Mucosa of rectum (tissue), 2 donors: ENCODE results near the gene KRT9.

Experiments
- H3K27ac ChIP-seq, 2 donors: one replicate each; pipeline ENCODE4 v1.7.0; 2013; ENCODE audit warnings: inconsistent platforms in 2 of 2, low read depth in 2 of 2, low read length in 2 of 2
- H3K27me3 ChIP-seq, 2 donors: one replicate each; pipeline ENCODE4 v1.7.0; 2013; ENCODE audit warnings: low read length in 2 of 2; ENCODE audit not compliant: control insufficient read depth in 2 of 2, insufficient read depth in 2 of 2
- H3K36me3 ChIP-seq, 2 donors: one replicate each; pipeline ENCODE4 v1.7.0; 2013; ENCODE audit warnings: low read length in 2 of 2; ENCODE audit not compliant: control insufficient read depth in 2 of 2, insufficient read depth in 2 of 2
- H3K4me1 ChIP-seq, 2 donors: one replicate each; pipeline ENCODE4 v1.7.0; 2013; ENCODE audit warnings: low read length in 2 of 2, mild to moderate bottlenecking in 1 of 2; ENCODE audit not compliant: control insufficient read depth in 2 of 2, insufficient read depth in 2 of 2
- H3K4me3 ChIP-seq, 2 donors: one replicate each; pipeline ENCODE4 v1.7.0; 2013; ENCODE audit warnings: low read length in 2 of 2
- H3K9ac ChIP-seq, 2 donors: one replicate each; pipeline ENCODE4 v1.7.0; 2013; ENCODE audit warnings: low read length in 2 of 2, low read depth in 1 of 2, mild to moderate bottlenecking in 1 of 2
- H3K9me3 ChIP-seq, 2 donors: one replicate each; pipeline ENCODE4 v1.7.0; 2013; ENCODE audit warnings: low read length in 2 of 2; ENCODE audit not compliant: control insufficient read depth in 2 of 2
- donor health status: healthy.
- donor health status: Normal muscosa, but diverticular disease.

Gene KRT9

GRCh38 chr17:41599680-41600079, 27.8 kb upstream of the KRT9 start:
- Histone ChIP-seq H3K9ac (no peak overlapping the region), H3K27ac (no peak overlapping the region)

DNA sequence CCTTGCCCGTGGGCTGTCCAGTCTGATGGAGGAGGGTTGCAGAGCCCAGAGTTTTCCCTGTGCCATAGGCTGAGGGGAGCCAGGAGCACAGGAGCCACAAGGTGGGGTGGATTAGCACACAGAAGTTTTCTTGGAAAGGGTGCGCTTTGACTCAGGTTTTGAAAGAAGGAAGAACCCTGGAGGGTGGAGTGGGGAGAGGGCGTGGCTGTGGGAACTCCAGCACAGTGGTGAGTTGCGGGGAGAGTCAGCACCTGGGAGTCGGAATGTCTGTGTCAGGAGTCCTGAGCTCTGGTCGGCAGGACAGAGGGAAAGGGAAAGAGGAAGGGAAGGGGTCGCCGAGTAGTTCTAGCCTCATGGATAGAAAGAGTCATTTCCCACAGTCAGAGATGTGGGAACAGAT, 23.7 kb upstream of the KRT9 start:
- H3K27ac ChIP-seq: no peak overlapping the region
- H3K4me3 ChIP-seq: no peak overlapping the region
- no peaks in the 10 kb centered on the region for H3K4me1 ChIP-seq
- peaks cover 6 to 8% of the 10 kb centered on the region in 2 donors for H3K27me3 ChIP-seq
- H3K36me3 ChIP-seq: no peaks in the 10 kb centered on the region
- no peak overlapping the region for H3K9ac ChIP-seq
- H3K9me3 ChIP-seq: no peaks in the 10 kb centered on the region

More at GRCh38 chr17:41599680-41600079, 27.8 kb upstream of the KRT9 start:
- Histone ChIP-seq H3K36me3 (no peaks in the 10 kb centered on the region), H3K27me3 (peaks cover 2 to 10% of the 10 kb centered on the region in 2 donors), H3K9me3 (no peaks in the 10 kb centered on the region), H3K4me1 (no peaks in the 10 kb centered on the region), H3K4me3 (no peak overlapping the region)

DNA sequence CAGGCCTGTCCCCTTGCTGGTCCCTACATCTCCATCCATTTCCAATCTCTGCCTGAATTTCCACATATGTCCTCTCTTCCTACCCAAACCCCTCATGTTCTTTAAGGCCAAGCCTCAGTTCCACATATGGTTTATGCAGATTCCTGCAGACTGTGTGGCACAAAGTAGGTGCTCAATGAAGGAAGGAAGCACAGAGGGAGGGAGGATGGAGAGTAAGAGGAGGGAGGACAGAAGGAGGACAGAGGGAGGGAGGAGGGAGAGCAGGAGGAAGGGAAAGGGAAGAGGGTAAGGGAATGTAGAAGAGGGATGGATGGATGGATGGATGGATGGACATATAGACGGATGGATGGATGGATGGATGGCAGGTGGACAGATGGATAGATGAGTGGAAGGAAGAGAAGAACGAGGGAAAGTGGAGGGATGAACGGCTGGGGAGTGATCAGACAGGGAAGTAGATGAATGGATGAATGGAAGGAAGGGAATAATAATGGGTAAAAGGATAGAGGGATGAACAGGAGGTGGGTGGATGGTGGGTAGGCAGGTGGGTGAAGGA, 22.6 kb upstream of the KRT9 start:
- Histone ChIP-seq H3K4me1 (no peaks in the 10 kb centered on the region), H3K27ac (no peak overlapping the region), H3K9ac (no peak overlapping the region), H3K9me3 (no peaks in the 10 kb centered on the region), H3K4me3 (no peak overlapping the region), H3K27me3 (peaks cover 4 to 8% of the 10 kb centered on the region in 2 donors), H3K36me3 (no peaks in the 10 kb centered on the region)

DNA sequence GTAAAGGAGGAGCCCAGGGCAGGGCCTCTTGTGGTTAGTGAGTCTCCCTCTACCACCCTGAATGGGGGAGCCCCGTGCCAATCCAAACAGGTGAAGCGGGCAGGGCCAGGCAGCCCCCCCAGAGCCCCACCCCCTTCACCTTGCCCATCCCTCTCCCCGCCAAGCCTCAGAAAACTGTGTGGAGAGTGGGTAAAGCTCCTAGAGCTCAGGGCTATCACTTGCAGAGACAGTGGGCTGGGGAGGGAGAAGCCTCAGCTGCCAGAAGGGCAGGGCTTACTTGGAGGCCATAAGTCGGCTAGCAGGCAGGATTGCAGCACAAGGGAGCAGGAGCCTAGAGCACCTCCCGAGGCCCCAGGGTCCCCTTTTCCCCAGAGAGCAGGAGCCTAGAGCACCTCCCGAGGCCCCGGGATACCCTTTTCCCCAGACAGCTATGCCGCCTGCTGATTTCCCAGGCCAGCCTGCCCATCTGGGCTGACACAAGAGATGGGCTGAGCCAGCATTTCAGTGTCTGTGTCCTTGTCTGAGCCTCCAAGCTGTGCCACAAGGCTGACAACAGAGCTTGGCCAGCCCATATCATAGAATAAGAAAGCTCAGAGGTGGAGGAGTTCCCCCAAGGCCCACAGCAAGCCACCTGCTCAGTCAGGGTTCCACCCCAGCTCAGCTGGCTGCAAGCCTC, 21.6 kb upstream of the KRT9 start:
- Histone ChIP-seq H3K9me3 (no peaks in the 10 kb centered on the region), H3K36me3 (no peaks in the 10 kb centered on the region), H3K27me3 (peaks cover 4 to 8% of the 10 kb centered on the region in 2 donors), H3K4me1 (no peaks in the 10 kb centered on the region), H3K9ac (no peak overlapping the region), H3K27ac (no peak overlapping the region), H3K4me3 (no peak overlapping the region)

- no peaks in the 10 kb centered on the region for H3K36me3 ChIP-seq
- H3K9me3 ChIP-seq: no peaks in the 10 kb centered on the region
- peaks cover 4 to 8% of the 10 kb centered on the region in 2 donors for H3K27me3 ChIP-seq
- no peak overlapping the region for H3K9ac ChIP-seq
- no peak overlapping the region for H3K27ac ChIP-seq
- no peak overlapping the region for H3K4me3 ChIP-seq
- H3K4me1 ChIP-seq: no peaks in the 10 kb centered on the region
Measured at GRCh38 chr17:41592601-41593305, 20.9 kb upstream of the KRT9 start.

- no peaks in the 10 kb centered on the region for H3K9me3 ChIP-seq
- no peak overlapping the region for H3K9ac ChIP-seq
- no peak overlapping the region for H3K27ac ChIP-seq
- H3K27me3 ChIP-seq: peaks cover 2 to 3% of the 10 kb centered on the region in 2 donors
- no peaks in the 10 kb centered on the region for H3K4me1 ChIP-seq
- H3K36me3 ChIP-seq: no peaks in the 10 kb centered on the region
- H3K4me3 ChIP-seq: no peak overlapping the region
Measured at GRCh38 chr17:41589301-41589700, 17.4 kb upstream of the KRT9 start.

GRCh38 chr17:41588126-41588810, 16.4 kb upstream of the KRT9 start:
- Histone ChIP-seq H3K27ac (no peak overlapping the region), H3K4me3 (no peak overlapping the region), H3K9me3 (no peaks in the 10 kb centered on the region), H3K4me1 (peaks cover 3 to 5% of the 10 kb centered on the region in 2 donors), H3K36me3 (no peaks in the 10 kb centered on the region), H3K9ac (no peak overlapping the region), H3K27me3 (no peaks in the 10 kb centered on the region)

DNA sequence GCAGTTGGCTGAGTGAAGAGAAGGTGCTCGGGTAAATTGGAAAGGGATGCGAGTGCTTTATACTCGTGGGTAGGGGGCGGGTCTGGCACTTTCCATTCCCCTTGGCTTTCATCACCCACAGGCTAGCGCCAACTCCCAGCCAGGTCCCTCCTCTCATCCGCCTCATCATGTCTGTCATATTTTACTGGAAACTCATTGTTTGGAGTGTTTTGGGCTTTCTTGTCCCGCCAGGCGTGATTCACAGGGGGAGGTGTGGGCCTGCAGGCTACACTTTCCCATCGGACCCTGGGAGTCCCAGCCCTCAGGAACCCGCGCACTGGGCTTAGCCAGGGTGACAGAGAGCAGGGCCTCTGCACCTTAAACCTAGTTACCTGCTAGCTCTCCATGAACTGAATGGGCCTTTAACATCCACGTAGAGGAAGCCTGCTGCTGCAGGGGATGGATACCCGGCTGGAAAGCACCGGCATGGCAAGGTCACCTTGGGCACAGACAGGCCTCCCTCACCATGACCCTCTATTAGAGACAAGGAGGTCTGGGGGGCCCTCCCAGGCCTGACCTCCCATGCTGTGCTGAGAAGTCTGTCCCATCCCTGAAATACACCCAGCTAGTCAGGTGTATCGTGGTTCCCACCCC, 15.1 kb upstream of the KRT9 start, which contains the start of gene KRT14:
Gene KRT14, minus strand, starts transcription at position 33 of the 633 bp plus-strand sequence. CDS start 61 bp downstream, outside the sequence.
- no peaks in the 10 kb centered on the region for H3K36me3 ChIP-seq
- no peak within 1 kb of the TSS for H3K27ac ChIP-seq
- H3K9ac ChIP-seq: no peak within 1 kb of the TSS
- H3K9me3 ChIP-seq: no peaks in the 10 kb centered on the region
- H3K27me3 ChIP-seq: no peaks in the 10 kb centered on the region
- H3K4me1 ChIP-seq: peaks cover 3 to 5% of the 10 kb centered on the region in 2 donors
- H3K4me3 ChIP-seq: no peak within 1 kb of the TSS

- Histone ChIP-seq H3K27ac (no peak overlapping the region), H3K4me1 (peaks cover 3 to 5% of the 10 kb centered on the region in 2 donors), H3K4me3 (no peak overlapping the region), H3K36me3 (no peaks in the 10 kb centered on the region), H3K27me3 (no peaks in the 10 kb centered on the region), H3K9me3 (no peaks in the 10 kb centered on the region), H3K9ac (no peak overlapping the region)
Measured at GRCh38 chr17:41585301-41586056, 13.6 kb upstream of the KRT9 start.
